ENCODE data around the gene MYLIP. TPM values are rescaled to one million over a fixed set of nuclear protein-coding genes. Genes with fewer than 3 reads are reported as not detected.

MYLIP gene
- total and polyA plus RNA-seq, 8 donors: 2.3 to 43.1 (median 13.7) TPM

DNA sequence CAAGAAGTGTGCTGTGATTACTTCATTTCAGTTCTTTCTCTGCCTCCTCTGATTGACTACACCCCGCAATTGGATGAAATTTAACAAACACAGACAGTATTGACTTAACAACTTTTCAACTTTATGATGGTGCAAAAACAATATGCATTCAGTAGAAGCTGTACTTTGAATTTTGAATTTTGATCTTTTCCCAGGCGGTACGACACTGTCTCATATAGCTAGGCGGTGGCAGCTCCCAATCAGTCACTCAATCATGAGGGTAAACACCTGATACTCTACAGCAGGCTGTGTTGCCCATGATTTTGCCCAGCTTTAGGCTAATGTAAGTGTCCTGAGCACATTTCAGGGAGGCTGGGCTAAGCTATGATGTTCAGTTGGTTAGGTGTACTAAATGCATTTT, 47.6 kb upstream of the MYLIP start:
- H3K4me3 ChIP-seq: no peak overlapping the region
- H3K27me3 ChIP-seq: no peaks in the 10 kb centered on the region
- H3K27ac ChIP-seq: no peak overlapping the region
- intact Hi-C loops (cut with DNase I; ENCODE audit: low total_unique reads): no loop called here
- H3K9me3 ChIP-seq: no peaks in the 10 kb centered on the region
- no peak for DNase-seq
- H3K4me1 ChIP-seq: no peaks in the 10 kb centered on the region
- 84 to 96% (median 95%) methylated on average over 4 of the region's 4 CpGs for WGBS, 5 donors
- TF ChIP-seq, protein P1, sequence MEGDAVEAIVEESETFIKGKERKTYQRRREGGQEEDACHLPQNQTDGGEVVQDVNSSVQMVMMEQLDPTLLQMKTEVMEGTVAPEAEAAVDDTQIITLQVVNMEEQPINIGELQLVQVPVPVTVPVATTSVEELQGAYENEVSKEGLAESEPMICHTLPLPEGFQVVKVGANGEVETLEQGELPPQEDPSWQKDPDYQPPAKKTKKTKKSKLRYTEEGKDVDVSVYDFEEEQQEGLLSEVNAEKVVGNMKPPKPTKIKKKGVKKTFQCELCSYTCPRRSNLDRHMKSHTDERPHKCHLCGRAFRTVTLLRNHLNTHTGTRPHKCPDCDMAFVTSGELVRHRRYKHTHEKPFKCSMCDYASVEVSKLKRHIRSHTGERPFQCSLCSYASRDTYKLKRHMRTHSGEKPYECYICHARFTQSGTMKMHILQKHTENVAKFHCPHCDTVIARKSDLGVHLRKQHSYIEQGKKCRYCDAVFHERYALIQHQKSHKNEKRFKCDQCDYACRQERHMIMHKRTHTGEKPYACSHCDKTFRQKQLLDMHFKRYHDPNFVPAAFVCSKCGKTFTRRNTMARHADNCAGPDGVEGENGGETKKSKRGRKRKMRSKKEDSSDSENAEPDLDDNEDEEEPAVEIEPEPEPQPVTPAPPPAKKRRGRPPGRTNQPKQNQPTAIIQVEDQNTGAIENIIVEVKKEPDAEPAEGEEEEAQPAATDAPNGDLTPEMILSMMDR (IDR thresholded peaks at IDR 0.05): no peak
- H3K36me3 ChIP-seq: no peaks in the 10 kb centered on the region

DNA sequence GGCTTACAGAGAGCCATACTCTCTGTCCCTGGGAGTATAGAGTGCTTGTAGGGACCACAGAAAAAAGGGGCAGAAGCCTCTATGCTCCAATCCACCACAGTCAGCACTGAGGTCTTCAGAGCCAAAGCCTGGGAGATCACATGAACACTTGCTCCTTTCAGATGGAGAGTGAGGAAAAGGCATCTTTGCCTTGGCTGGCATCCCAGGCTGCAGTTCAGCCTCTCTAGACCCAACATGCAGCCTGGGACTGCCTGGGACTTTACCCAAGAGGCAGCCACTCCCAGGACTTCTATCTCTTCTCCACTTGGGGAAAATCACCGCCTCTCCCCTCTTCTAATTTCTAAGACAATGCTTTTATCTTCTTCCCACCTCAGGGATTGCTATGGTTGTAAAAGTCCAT, 46.5 kb upstream of the MYLIP start:
- TF ChIP-seq POLR2AphosphoS5 (IDR thresholded peaks at IDR 0.05) (no peak), POLR2A (IDR thresholded peaks at IDR 0.05) (no peak), EP300 (IDR thresholded peaks at IDR 0.05) (no peak)
- TF ChIP-seq, protein P1 (IDR thresholded peaks at IDR 0.05): no peak
- Histone ChIP-seq H3K27ac (no peak overlapping the region), H3K4me1 (no peaks in the 10 kb centered on the region), H3K4me3 (no peak overlapping the region), H3K27me3 (no peaks in the 10 kb centered on the region), H3K36me3 (no peaks in the 10 kb centered on the region), H3K9me3 (no peaks in the 10 kb centered on the region)
- peak in 1 of 2 donors; percentile 40 for DNase-seq
- WGBS, 5 donors: 36 to 75% (median 46%) methylated on average over 1 of the region's 1 CpG
- intact Hi-C loops (cut with DNase I; ENCODE audit: low total_unique reads): no loop called here

DNA sequence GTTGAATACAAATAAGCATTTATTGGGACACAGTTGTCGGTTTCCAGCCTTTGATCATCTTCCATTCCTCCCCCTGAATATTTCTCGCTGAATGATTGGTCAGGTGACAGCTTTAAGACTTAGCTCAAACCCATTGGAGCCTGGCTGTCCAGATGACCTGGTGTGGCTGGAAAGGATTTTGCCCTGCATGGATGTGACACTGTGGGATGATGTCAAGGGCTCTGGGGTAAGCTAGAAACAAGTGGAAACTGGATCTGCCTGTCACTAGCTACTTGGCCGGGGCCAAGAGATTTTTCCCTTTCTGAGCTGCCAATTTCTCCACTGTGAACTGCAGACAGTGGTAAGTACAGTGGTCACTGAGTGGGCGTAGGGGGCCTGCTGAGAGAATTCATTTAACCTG, 41.9 kb upstream of the MYLIP start:
- WGBS, 5 donors: 64 to 86% (median 75%) methylated on average over 4 of the region's 4 CpGs
- intact Hi-C loops (cut with DNase I; ENCODE audit: low total_unique reads): no loop called here
- H3K4me3 ChIP-seq: no peak overlapping the region
- DNase-seq: no peak
- no peaks in the 10 kb centered on the region for H3K27me3 ChIP-seq
- no peak for TF ChIP-seq POLR2A (IDR thresholded peaks at IDR 0.05)
- TF ChIP-seq, protein P1 (IDR thresholded peaks at IDR 0.05): no peak
- TF ChIP-seq POLR2AphosphoS5 (IDR thresholded peaks at IDR 0.05): no peak
- no peak for TF ChIP-seq EP300 (IDR thresholded peaks at IDR 0.05)
- no peak overlapping the region for H3K27ac ChIP-seq
- H3K9me3 ChIP-seq: no peaks in the 10 kb centered on the region
- no peaks in the 10 kb centered on the region for H3K36me3 ChIP-seq
- peaks cover 0 to 8% (median 2%) of the 10 kb centered on the region in 4 donors for H3K4me1 ChIP-seq

DNA sequence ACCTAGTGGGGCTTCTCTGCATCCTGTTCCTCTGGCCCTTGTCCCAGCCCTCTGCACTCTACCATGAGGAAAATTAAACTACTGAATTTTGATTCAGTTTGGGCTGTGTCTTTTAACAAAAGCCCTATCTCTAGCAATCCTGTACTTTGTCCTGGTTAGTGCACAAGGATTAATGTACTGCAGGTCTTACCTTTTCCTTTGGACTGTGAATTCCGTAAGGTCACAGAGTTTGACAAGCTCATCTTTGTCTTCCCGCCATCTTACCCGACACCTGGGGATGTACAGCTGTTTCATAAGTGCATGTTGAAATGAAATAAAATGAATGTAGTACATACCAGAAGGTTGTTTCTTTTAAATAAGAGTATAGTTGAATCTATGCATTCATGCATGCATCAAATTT, 41.5 kb upstream of the MYLIP start:
- no peaks in the 10 kb centered on the region for H3K9me3 ChIP-seq
- no peak overlapping the region for H3K4me3 ChIP-seq
- DNase-seq: no peak
- H3K36me3 ChIP-seq: no peaks in the 10 kb centered on the region
- intact Hi-C loops (cut with DNase I; ENCODE audit: low total_unique reads): no loop called here
- TF ChIP-seq, protein P1 (IDR thresholded peaks at IDR 0.05): no peak
- no peak for TF ChIP-seq POLR2AphosphoS5 (IDR thresholded peaks at IDR 0.05)
- TF ChIP-seq EP300 (IDR thresholded peaks at IDR 0.05): no peak
- H3K27ac ChIP-seq: no peak overlapping the region
- peaks cover 0 to 12% (median 2%) of the 10 kb centered on the region in 4 donors for H3K4me1 ChIP-seq
- no peaks in the 10 kb centered on the region for H3K27me3 ChIP-seq
- WGBS, 5 donors: 81 to 95% (median 92%) methylated on average over 3 of the region's 3 CpGs
